ENCODE measurements around the gene ZDHHC13. TPM values are rescaled to one million over a fixed set of nuclear protein-coding genes. Genes with fewer than 3 reads are reported as not detected.

Gene ZDHHC13
- polyA plus RNA-seq, 3 donors: 4.6 to 5.7 (median 5.2) TPM

- no peak overlapping the region for H3K27ac ChIP-seq (ENCODE audit: low read depth, low read length)
- WGBS, 3 donors: 89 to 99% (median 91%) methylated on average over 6 of the region's 6 CpGs
Observed at GRCh38 chr11:19225123-19225522, 108.2 kb downstream of the ZDHHC13 start.

- H3K27ac ChIP-seq (ENCODE audit: low read depth, low read length): no peak overlapping the region
- 90 to 97% (median 93%) methylated on average over 3 of the region's 3 CpGs for WGBS, 3 donors
Observed at GRCh38 chr11:19225581-19225980, 108.6 kb downstream of the ZDHHC13 start.

Other genes starting within 250 kb of the ZDHHC13 start
- not detected for gene MRGPRX1, start 177.8 kb upstream of the ZDHHC13 start, polyA plus RNA-seq
- gene MRGPRX2, start 56.5 kb upstream of the ZDHHC13 start, polyA plus RNA-seq: under 1 TPM in 1 of 3 donors, not detected in 2; 0.06 TPM
- 1 to 10 TPM in 1 of 3 donors, under 1 TPM in 2; 0.15 to 1.7 (median 0.21) TPM for gene CSRP3, start 84.8 kb downstream of the ZDHHC13 start, polyA plus RNA-seq
- 1 to 10 TPM in 1 of 3 donors, under 1 TPM in 2; 0.02 to 2.2 (median 0.07) TPM for gene E2F8, start 123.8 kb downstream of the ZDHHC13 start, polyA plus RNA-seq